Vagina (tissue), 2 donors: Measurements from ENCODE around the gene LRRC56.

Experiments used
- POLR2A ChIP-seq, 2 donors: fragments of 450-650 bp; IDR thresholded peaks; one replicate each; pipeline ENCODE4 v1.6.1; 2017; ENCODE audit warnings: antibody characterized with exemption in 2 of 2, mild to moderate bottlenecking in 2 of 2, moderate library complexity in 2 of 2
- TF ChIP-seq, protein P1 (sequence below), 3 experiments: fragments of 450-650 bp in 2 of 3; fragments of 200-600 bp in 1 of 3; sonication (generic) in 1 of 3; IDR thresholded peaks; one replicate each; pipeline ENCODE4 v1.5.1; 2017 to 2019; ENCODE audit warnings: antibody characterized with exemption in 3 of 3, mild to moderate bottlenecking in 2 of 3, moderate library complexity in 2 of 3

- TF ChIP-seq, protein P1, sequence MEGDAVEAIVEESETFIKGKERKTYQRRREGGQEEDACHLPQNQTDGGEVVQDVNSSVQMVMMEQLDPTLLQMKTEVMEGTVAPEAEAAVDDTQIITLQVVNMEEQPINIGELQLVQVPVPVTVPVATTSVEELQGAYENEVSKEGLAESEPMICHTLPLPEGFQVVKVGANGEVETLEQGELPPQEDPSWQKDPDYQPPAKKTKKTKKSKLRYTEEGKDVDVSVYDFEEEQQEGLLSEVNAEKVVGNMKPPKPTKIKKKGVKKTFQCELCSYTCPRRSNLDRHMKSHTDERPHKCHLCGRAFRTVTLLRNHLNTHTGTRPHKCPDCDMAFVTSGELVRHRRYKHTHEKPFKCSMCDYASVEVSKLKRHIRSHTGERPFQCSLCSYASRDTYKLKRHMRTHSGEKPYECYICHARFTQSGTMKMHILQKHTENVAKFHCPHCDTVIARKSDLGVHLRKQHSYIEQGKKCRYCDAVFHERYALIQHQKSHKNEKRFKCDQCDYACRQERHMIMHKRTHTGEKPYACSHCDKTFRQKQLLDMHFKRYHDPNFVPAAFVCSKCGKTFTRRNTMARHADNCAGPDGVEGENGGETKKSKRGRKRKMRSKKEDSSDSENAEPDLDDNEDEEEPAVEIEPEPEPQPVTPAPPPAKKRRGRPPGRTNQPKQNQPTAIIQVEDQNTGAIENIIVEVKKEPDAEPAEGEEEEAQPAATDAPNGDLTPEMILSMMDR (IDR thresholded peaks at IDR 0.05), result no peak
- TF ChIP-seq POLR2A (IDR thresholded peaks at IDR 0.05), result no peak
These were observed 59.0 kb downstream of the LRRC56 start for GRCh38 chr11:596374-596773.
